Measurements from ENCODE around the gene KLHDC8B.

- TF ChIP-seq TAF1 (IDR thresholded peaks at IDR 0.05; ENCODE audit: borderline replicate concordance, low read depth, low read length) (no peak), POLR2A (IDR thresholded peaks at IDR 0.05; ENCODE audit: low read depth, low read length) (no peak)
Measured at GRCh38 chr3:49157289-49157688, 14.1 kb upstream of the KLHDC8B start.
